Measurements from ENCODE around the gene MIGA2. TPM values are rescaled to one million over a fixed set of nuclear protein-coding genes. Genes with fewer than 3 reads are reported as not detected.
A peak's percentile ranks its signal among the peaks of the same experiment; 100 is the strongest.

The MIGA2 gene, protein sequence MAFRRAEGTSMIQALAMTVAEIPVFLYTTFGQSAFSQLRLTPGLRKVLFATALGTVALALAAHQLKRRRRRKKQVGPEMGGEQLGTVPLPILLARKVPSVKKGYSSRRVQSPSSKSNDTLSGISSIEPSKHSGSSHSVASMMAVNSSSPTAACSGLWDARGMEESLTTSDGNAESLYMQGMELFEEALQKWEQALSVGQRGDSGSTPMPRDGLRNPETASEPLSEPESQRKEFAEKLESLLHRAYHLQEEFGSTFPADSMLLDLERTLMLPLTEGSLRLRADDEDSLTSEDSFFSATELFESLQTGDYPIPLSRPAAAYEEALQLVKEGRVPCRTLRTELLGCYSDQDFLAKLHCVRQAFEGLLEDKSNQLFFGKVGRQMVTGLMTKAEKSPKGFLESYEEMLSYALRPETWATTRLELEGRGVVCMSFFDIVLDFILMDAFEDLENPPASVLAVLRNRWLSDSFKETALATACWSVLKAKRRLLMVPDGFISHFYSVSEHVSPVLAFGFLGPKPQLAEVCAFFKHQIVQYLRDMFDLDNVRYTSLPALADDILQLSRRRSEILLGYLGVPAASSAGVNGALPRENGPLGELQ
- total RNA-seq (10 to 100 TPM; 50.0 to 73.4 (median 60.7) TPM), polyA plus RNA-seq (10 to 100 TPM in 1 of 2 donors, 1 to 10 TPM in 1; 7.1 to 15.2 TPM), total RNA-seq (75.8 reads per million, percentile 79 among the genes with 10 or more reads in this experiment)

DNA sequence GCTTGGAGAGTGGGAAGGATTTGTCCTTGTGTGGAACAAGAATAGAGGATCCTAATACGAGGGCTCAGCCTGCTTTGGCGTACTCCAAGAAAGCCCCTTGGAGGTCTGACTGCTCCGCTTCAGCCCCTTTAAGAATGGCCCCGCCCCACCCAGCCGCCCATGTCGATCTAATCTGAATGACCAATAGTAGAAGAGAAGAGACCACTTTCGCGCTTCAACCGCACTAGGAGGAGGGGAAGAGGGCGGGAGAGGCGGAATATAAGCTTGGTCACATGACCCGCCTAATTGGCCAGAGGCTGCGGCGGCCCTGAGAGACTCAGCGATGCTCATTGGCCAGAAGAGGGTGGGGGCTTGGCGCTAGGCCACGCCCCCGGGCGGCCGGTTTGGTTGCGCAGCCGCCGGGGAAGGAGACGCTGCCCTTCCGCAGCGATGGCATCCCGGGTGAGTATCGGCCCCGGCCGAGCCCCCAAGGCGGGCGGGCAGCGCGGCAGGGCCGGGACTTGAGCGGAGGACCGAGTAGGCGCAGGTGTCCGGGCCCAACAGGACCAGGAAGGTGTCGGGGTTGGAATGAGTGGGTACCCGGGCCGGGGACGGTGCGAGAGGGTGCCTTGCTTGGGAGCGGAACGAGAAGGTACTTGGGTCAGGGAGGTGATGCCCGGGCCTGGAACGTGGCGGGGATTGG lies at the start of gene MIGA2:
TSS of gene MIGA2 (plus strand) at position 386 of the 682 bp plus-strand sequence. CDS start 3,969 bp downstream, outside the sequence.
- H3K9me3 Mint-ChIP-seq = peaks cover 0 to 1% (median 0%) of the 10 kb centered on the region in 11 donors
- peak within 1 kb of the TSS; percentile 56 to 93 (median 87) for H3K27ac Mint-ChIP-seq
- peak within 1 kb of the TSS; percentile 87 for H3K4me3 ChIP-seq (ENCODE audit: low read length)
- H3K4me1 ChIP-seq (ENCODE audit: control insufficient read depth in 2 of 2, insufficient read depth in 2 of 2, low read length in 2 of 2) = peaks cover 13 to 17% of the 10 kb centered on the region in 2 donors
- intact Hi-C loops (cut with micrococcal nuclease) = loop anchor here (1.0 to 5.0 kb wide), 14 partner anchors 8 to 665 kb away; partner anchors contain the start of genes DOLPP1 (in 2 of the 2), SH3GLB2 (in 2 of the 2), CRAT (in 1 of the 2) and DOLK (in 1 of the 2)
- peaks cover 0 to 4% (median 3%) of the 10 kb centered on the region in 5 donors for H3K36me3 Mint-ChIP-seq
- H3K27me3 ChIP-seq (ENCODE audit: control insufficient read depth in 2 of 2, insufficient read depth in 2 of 2, low read length in 2 of 2) = no peaks in the 10 kb centered on the region
- H3K4me3 Mint-ChIP-seq = peak within 1 kb of the TSS; percentile 90 to 99 (median 94)
- DNase-seq (peak; percentile 78 to 93 (median 90)), ATAC-seq (peak; percentile 99)
- H3K27ac ChIP-seq (ENCODE audit: low read depth, low read length) = peak within 1 kb of the TSS; percentile 72
- no peaks in the 10 kb centered on the region for H3K9me3 ChIP-seq (ENCODE audit: control insufficient read depth in 2 of 3, low read length in 3 of 3)
- ChIA-PET CTCF (interaction anchor here (0.6 to 1.0 kb wide), 2 partner anchors 142 to 483 kb away, joined by 3 to 6 read pairs; no protein-coding TSS in a partner anchor), POLR2A (interaction anchor here (0.9 to 1.7 kb wide), 7 partner anchors 8 to 264 kb away, joined by 3 to 9 read pairs (median 4); partner anchors contain the start of genes DOLPP1 and SH3GLB2)
- H3K4me1 Mint-ChIP-seq = peaks cover 22 to 41% (median 37%) of the 10 kb centered on the region in 7 donors
- H3K36me3 ChIP-seq (ENCODE audit: control insufficient read depth in 2 of 3, insufficient read depth in 3 of 3, low read length in 3 of 3) = peaks cover 0 to 14% (median under 1%) of the 10 kb centered on the region in 3 experiments
- H3K27me3 Mint-ChIP-seq = no peaks in the 10 kb centered on the region

- CTCF ChIA-PET = interaction anchor here (0.5 to 0.7 kb wide), 2 partner anchors 115 to 1124 kb away, joined by 4 to 5 read pairs; no protein-coding TSS in a partner anchor
- H3K36me3 ChIP-seq (ENCODE audit: control insufficient read depth in 2 of 3, insufficient read depth in 3 of 3, low read length in 3 of 3) = peaks cover 18 to 95% (median 30%) of the 10 kb centered on the region in 3 experiments
- no peak for ATAC-seq
- Mint-ChIP-seq H3K4me1 (peaks cover 0 to 1% (median 0%) of the 10 kb centered on the region in 7 donors), H3K9me3 (no peaks in the 10 kb centered on the region), H3K4me3 (no peak overlapping the region), H3K27ac (no peak overlapping the region), H3K36me3 (peaks cover 14 to 63% (median 35%) of the 10 kb centered on the region in 5 donors), H3K27me3 (no peaks in the 10 kb centered on the region)
- intact Hi-C loops (cut with micrococcal nuclease) = no loop called here
- DNase-seq = no peak
- no peak overlapping the region for H3K4me3 ChIP-seq (ENCODE audit: low read length)
- POLR2A ChIA-PET = interaction anchor here (1.2 kb wide), 1 partner anchor 10 kb away, joined by 5 read pairs; no protein-coding TSS in a partner anchor
- H3K9me3 ChIP-seq (ENCODE audit: control insufficient read depth in 2 of 3, low read length in 3 of 3) = no peaks in the 10 kb centered on the region
- H3K27ac ChIP-seq (ENCODE audit: low read depth, low read length) = no peak overlapping the region
- no peaks in the 10 kb centered on the region for H3K27me3 ChIP-seq (ENCODE audit: control insufficient read depth in 2 of 2, insufficient read depth in 2 of 2, low read length in 2 of 2)
- no peaks in the 10 kb centered on the region for H3K4me1 ChIP-seq (ENCODE audit: control insufficient read depth in 2 of 2, insufficient read depth in 2 of 2, low read length in 2 of 2)
Observed at GRCh38 chr9:128986671-128987070, 49.8 kb upstream of the MIGA2 start.

DNA sequence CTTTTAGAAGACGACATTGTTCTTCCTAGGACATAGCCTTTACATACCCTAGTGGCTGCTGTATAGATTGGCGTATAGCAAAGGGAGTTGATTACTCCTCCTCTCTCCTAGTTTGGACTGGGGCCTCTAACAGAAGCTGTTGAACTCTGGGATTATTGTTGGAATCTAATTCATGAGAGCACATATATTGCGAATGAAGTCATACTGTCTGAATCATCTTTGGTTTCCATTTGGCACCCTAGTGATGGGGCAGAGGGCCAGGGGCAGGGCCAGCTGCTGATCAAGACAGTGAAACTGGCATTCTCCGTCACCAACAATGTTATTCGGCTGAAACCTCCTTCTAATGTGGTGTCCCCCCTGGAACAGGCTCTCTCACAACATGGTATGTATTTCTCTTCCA lies 48.6 kb upstream of the MIGA2 start:
- POLR2A ChIA-PET = interaction anchor here (1.2 kb wide), 1 partner anchor 9 kb away, joined by 5 read pairs; no protein-coding TSS in a partner anchor
- Histone ChIP-seq H3K4me3 (ENCODE audit: low read length) (no peak overlapping the region), H3K4me1 (ENCODE audit: control insufficient read depth in 2 of 2, insufficient read depth in 2 of 2, low read length in 2 of 2) (no peaks in the 10 kb centered on the region), H3K36me3 (ENCODE audit: control insufficient read depth in 2 of 3, insufficient read depth in 3 of 3, low read length in 3 of 3) (peaks cover 10 to 94% (median 30%) of the 10 kb centered on the region in 3 experiments), H3K27ac (ENCODE audit: low read depth, low read length) (no peak overlapping the region), H3K9me3 (ENCODE audit: control insufficient read depth in 2 of 3, low read length in 3 of 3) (no peaks in the 10 kb centered on the region), H3K27me3 (ENCODE audit: control insufficient read depth in 2 of 2, insufficient read depth in 2 of 2, low read length in 2 of 2) (no peaks in the 10 kb centered on the region)
- no peaks in the 10 kb centered on the region for H3K9me3 Mint-ChIP-seq
- DNase-seq (no peak), ATAC-seq (no peak)
- H3K27ac Mint-ChIP-seq = no peak overlapping the region
- H3K4me3 Mint-ChIP-seq = no peak overlapping the region
- peaks cover 14 to 58% (median 32%) of the 10 kb centered on the region in 5 donors for H3K36me3 Mint-ChIP-seq
- H3K4me1 Mint-ChIP-seq = peaks cover 0 to 3% (median 0%) of the 10 kb centered on the region in 7 donors
- no peaks in the 10 kb centered on the region for H3K27me3 Mint-ChIP-seq
- intact Hi-C loops (cut with micrococcal nuclease) = no loop called here
- CTCF ChIA-PET = no interaction called here

- Histone ChIP-seq H3K36me3 (ENCODE audit: control insufficient read depth in 2 of 3, insufficient read depth in 3 of 3, low read length in 3 of 3) (peaks cover 19 to 92% (median 26%) of the 10 kb centered on the region in 3 experiments), H3K27me3 (ENCODE audit: control insufficient read depth in 2 of 2, insufficient read depth in 2 of 2, low read length in 2 of 2) (no peaks in the 10 kb centered on the region), H3K4me1 (ENCODE audit: control insufficient read depth in 2 of 2, insufficient read depth in 2 of 2, low read length in 2 of 2) (peaks cover 0 to 6% of the 10 kb centered on the region in 2 donors), H3K27ac (ENCODE audit: low read depth, low read length) (no peak overlapping the region), H3K9me3 (ENCODE audit: control insufficient read depth in 2 of 3, low read length in 3 of 3) (no peaks in the 10 kb centered on the region), H3K4me3 (ENCODE audit: low read length) (no peak overlapping the region)
- no peaks in the 10 kb centered on the region for H3K9me3 Mint-ChIP-seq
- DNase-seq = no peak
- ChIA-PET POLR2A (no interaction called here), CTCF (interaction anchor here (0.6 kb wide), 1 partner anchor 568 kb away, joined by 3 read pairs; no protein-coding TSS in a partner anchor)
- peaks cover 21 to 55% (median 38%) of the 10 kb centered on the region in 5 donors for H3K36me3 Mint-ChIP-seq
- H3K27ac Mint-ChIP-seq = peak overlapping the region in 3 of 9 donors; percentile 4 to 28 (median 6)
- peaks cover 16 to 27% (median 21%) of the 10 kb centered on the region in 7 donors for H3K4me1 Mint-ChIP-seq
- intact Hi-C loops (cut with micrococcal nuclease) = no loop called here
- H3K27me3 Mint-ChIP-seq = no peaks in the 10 kb centered on the region
- ATAC-seq = no peak
- no peak overlapping the region for H3K4me3 Mint-ChIP-seq
Observed at GRCh38 chr9:128992995-128993394, 43.4 kb upstream of the MIGA2 start.

GRCh38 chr9:128995791-128996190 lies 40.6 kb upstream of the MIGA2 start:
- H3K27ac Mint-ChIP-seq = peak overlapping the region in 7 of 9 donors; percentile 21 to 86 (median 67)
- H3K27me3 Mint-ChIP-seq = no peaks in the 10 kb centered on the region
- H3K4me1 Mint-ChIP-seq = peaks cover 16 to 32% (median 23%) of the 10 kb centered on the region in 7 donors
- ChIA-PET POLR2A (no interaction called here), CTCF (interaction anchor here (1.3 kb wide), 1 partner anchor 12 kb away, joined by 4 read pairs; no protein-coding TSS in a partner anchor)
- H3K9me3 Mint-ChIP-seq = peaks cover 0 to 1% (median 0%) of the 10 kb centered on the region in 11 donors
- H3K27ac ChIP-seq (ENCODE audit: low read depth, low read length) = peak overlapping the region; percentile 6
- H3K27me3 ChIP-seq (ENCODE audit: control insufficient read depth in 2 of 2, insufficient read depth in 2 of 2, low read length in 2 of 2) = no peaks in the 10 kb centered on the region
- intact Hi-C loops (cut with micrococcal nuclease) = no loop called here
- DNase-seq (peak in 2 of 9 donors; percentile 16), ATAC-seq (peak; percentile 31)
- H3K4me3 ChIP-seq (ENCODE audit: low read length) = no peak overlapping the region
- H3K4me1 ChIP-seq (ENCODE audit: control insufficient read depth in 2 of 2, insufficient read depth in 2 of 2, low read length in 2 of 2) = peaks cover 0 to 6% of the 10 kb centered on the region in 2 donors
- no peaks in the 10 kb centered on the region for H3K9me3 ChIP-seq (ENCODE audit: control insufficient read depth in 2 of 3, low read length in 3 of 3)
- no peak overlapping the region for H3K4me3 Mint-ChIP-seq
- H3K36me3 ChIP-seq (ENCODE audit: control insufficient read depth in 2 of 3, insufficient read depth in 3 of 3, low read length in 3 of 3) = peaks cover 19 to 91% (median 38%) of the 10 kb centered on the region in 3 experiments
- H3K36me3 Mint-ChIP-seq = peaks cover 17 to 64% (median 37%) of the 10 kb centered on the region in 5 donors
